Measurements from ENCODE around the gene BRK1.

DNA sequence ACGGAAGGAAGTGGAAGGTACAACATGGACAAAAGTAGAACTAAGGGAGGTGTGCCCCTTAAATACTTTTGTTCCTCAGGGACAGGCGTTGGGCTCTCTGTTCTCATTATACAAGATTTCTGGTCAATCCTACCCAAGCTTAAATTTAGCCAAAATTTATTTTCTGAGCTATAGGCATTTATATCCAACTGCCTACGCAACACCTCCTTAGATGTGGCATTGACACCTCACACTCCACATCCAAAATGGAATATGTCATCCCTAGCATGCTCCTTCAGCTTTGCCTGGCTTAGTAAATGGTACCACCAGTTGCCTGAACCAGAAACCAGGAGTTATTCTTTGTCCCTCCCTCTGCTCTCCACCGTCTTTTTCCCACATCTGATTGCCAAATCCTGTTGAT, 33.6 kb upstream of the BRK1 start:
- TF ChIP-seq POLR2AphosphoS5 (IDR thresholded peaks at IDR 0.05) (no peak), POLR2A (IDR thresholded peaks at IDR 0.05) (no peak)
- TF ChIP-seq, protein P1, sequence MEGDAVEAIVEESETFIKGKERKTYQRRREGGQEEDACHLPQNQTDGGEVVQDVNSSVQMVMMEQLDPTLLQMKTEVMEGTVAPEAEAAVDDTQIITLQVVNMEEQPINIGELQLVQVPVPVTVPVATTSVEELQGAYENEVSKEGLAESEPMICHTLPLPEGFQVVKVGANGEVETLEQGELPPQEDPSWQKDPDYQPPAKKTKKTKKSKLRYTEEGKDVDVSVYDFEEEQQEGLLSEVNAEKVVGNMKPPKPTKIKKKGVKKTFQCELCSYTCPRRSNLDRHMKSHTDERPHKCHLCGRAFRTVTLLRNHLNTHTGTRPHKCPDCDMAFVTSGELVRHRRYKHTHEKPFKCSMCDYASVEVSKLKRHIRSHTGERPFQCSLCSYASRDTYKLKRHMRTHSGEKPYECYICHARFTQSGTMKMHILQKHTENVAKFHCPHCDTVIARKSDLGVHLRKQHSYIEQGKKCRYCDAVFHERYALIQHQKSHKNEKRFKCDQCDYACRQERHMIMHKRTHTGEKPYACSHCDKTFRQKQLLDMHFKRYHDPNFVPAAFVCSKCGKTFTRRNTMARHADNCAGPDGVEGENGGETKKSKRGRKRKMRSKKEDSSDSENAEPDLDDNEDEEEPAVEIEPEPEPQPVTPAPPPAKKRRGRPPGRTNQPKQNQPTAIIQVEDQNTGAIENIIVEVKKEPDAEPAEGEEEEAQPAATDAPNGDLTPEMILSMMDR (IDR thresholded peaks at IDR 0.05) = no peak

Measured in breast epithelium (tissue), 3 donors.